Hypothalamus (tissue), 51 donors: Measurements from ENCODE around the gene TEX28.
"Not testable (repeated sequence)": the region's sequence is repeated elsewhere in the genome, so short reads cannot be mapped to it uniquely, and the experiment has no call there.

ENCODE experiments used
- DNase-seq, 51 donors: peaks; one replicate each; lab custom pipeline; 2025; lab: John Stamatoyannopoulos, UW

TEX28 gene

DNA sequence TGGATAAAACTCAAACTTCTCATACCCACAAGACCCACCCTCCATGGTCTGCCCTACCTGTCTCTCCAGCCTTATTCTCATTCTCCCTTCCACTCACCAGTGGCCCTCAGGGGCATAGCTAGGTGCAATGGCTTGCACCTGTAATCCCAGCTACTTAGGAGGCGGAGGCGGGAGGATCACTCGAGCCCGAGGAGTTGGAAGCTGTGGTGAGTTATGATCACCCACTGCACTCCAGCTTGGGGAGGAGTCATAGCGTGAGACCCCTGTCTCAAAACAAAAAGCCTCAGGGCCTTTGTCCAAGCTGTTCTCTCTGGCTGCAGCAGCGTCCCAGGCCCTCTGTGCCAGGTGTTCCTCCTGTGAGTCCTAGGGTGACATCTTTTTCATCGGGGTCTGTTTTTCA, 17.2 kb upstream of the TEX28 start:
- DNase-seq, result no peak

DNA sequence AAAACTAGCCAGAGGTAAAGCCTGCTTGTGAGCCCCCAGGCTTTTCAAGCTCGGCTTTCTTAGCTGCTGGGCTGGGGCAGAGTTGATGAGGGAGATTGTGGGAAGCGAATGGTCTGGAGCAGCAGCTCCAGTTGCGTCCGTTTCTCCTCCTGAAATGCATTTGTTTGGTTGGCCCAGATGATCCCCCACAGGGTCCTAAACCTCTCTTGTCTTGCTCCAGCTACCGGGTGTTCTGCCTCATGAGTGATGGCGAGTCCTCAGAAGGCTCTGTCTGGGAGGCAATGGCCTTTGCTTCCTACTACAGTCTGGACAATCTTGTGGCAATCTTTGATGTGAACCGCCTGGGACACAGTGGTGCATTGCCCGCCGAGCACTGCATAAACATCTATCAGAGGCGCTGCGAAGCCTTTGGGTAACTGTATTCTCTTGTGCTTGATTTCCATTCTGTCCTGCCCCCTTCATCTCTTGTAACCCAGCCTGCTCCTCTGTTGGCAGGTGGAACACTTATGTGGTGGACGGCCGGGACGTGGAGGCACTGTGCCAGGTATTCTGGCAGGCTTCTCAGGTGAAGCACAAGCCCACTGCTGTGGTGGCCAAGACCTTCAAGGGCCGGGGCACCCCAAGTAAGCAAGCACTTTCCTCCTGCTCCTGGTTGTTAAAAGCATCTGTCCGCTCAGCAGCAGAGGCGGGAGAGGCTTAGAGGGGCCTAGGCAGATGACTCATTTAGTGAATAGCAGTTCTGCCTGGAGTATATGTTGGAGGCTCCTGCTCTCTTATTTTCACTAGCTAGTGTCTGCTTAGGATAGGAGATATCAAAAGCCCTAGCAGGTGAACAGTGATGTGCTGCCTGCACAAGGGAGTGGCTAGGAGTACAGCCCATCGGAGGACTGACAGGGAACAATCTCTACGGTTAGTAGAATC, 16.0 kb upstream of the TEX28 start:
- DNase-seq, result no peak

- no peak for DNase-seq
These were observed 14.3 kb upstream of the TEX28 start for GRCh38 chrX:154309041-154309775.

DNA sequence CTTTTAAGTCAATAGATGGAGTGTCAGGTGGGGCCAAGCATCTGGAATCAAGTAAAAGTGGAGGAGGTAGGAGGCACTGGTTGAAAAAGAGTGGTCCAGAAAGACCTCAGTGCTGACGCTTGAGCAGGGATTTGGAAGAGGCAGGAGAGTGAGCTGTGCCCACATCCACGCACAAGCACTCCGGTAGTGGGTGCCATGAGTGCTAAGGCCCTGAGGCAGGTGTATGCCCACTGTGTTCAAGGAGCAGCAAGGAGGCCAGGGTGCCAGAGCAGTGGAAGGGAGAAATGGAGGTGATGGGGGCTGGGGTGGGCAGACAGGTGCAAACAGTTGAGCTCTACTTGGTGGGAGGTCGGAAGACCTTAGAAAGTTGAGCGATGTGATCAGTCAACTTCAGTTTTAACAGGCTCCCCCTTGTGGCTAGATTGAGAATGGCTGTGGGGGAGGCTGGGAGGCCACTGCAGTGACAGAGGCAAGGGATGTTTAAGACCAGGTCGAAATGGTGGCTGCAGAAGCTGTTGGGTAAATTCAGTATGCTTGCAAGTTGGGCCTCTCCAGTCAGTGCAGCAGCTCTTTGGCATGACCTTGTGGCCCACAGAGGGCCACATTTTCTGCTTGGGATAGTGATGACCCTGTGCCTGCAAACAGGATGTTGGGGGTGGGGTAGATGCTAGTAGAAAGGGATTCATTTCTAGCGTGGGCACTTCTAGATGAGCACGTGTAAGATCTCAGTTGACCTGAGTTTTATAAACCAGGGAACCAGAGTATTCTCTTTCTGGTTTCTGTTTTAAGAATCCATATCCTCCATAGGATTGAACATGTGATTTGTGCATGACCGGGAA, 13.4 kb upstream of the TEX28 start:
- peak in 25 of 51 donors; percentile 0 to 54 (median 18) for DNase-seq

DNA sequence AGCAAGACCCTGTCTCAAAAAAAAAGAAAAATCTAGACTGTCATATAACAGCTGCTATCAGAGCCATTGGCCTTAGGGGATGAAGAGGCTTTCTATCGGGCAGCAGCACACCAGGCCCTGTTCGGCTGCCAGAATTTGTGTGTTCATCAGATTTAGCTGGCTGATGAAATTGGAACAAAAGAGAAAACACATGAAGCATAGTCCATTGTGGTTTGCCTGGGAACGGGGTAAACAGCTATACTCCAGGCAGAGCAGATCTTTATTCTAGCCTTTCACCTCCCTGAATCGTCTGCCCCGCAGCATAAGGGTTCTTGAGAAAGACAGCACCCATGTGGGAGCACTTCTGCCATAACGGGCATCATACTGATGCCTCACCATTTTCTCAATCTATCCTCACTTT, 12.3 kb upstream of the TEX28 start:
- peak in 1 of 51 donors; percentile 2 for DNase-seq

DNA sequence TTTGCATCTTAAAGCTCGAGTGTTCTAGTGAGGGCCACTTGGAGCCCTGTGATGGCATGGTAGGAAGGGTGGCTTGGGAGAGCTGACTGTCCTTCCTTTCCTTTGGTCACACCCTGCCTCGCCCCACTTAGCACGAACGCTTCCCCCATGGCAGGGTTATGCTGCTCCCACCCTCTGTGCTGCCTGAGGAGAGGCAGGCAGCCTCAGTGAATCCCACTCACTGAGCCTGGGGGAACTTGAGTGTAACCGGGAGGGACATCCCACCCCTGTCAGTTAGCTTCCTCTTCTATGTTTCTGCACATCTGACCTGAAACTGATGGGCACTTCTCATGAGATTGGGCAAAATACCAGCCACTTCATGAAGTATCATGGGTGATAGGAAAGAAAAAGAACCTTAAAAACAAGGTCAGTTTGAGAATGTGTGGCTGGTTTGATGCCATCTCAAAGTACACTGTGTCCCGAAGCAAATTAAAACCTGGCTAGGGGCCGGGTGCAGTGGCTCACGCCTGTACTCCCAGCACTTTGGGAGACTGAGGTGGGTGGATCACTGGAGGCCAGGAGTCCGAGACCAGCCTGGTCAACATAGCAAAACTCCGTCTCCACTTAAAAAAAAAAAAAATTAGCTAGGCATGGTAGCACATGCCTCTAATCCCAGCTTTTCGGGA, 10.7 kb upstream of the TEX28 start:
- DNase-seq, result no peak

DNA sequence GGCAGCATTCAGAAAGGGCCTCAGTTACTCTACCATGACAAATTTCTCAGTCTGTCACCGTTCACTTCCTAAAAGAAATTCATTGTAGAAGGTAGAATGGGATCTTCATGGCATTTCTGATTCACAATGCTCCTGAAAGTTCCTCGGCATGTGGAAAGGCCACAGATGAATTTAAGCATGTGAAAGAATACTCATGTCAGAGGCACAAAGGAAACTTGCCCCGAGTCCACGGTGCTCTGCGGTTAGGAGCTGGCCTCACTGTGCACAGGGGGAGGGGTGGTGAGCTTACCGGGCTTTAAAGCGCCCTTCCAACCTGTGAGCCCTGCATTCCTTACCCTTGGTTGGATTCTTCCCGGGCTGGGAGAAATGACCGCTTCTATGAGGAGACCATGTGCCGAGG, 9.9 kb upstream of the TEX28 start:
- DNase-seq, result no peak

DNA sequence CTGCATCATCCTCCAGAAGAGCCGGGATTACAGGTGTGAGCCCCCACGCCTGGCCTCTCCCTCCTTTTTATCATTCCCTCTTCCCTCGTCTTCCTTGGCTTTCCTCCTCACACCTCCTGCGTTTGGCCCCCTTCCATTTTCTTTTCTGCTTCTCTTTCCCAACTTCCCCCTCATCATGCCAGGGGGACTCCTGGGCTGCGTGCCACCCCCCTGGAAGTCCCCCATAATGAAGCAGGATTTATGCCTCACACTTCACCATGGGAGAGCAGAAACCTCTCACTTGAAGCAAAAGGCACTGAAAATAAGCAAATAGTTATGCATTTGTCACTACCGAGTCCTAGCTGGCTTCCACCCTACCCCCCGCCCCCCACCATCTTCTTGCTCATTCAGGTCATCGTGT, 8.6 kb upstream of the TEX28 start:
- DNase-seq, result no peak

DNA sequence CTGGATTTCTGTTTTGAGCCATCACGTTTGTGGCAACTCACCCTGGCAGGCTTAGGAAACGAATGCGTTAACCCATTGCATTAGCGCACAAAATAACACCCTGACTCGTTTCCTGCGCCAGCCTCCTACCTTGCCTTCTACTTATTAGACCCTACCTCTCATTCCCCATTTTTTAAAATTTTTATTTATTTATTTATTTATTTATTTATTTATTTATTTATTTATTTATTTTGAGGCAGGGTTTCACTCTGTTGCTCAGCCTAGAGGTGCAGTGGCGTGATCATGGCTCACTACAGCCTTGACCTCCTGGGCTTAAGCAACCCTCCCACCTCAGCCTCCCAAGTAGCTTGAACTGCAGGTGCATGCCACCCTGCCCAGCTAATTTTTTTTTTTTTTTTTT, 8.1 kb upstream of the TEX28 start:
- not testable (repeated sequence) for DNase-seq

- DNase-seq, result no peak
These were observed 5.9 kb upstream of the TEX28 start for GRCh38 chrX:154300816-154301215.

DNA sequence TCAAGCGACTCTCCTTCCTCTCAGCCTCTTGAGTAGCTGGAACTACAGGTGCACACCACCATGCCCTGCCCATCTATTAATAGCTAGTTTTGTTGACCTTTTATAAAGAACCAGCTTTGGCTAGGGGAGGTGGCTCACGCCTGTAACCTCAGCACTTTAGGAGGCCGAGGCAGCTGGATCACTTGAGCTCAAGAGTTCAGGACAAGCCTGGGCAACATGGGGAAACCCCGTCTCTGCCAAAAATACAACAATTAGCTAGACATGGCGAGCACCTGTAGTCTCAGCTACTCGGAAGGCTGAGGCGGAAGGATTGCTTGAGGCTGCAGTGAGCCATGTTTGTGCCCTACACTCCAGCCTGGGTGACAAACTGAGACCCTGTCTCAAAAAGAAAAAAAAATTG, 3.4 kb upstream of the TEX28 start:
- no peak for DNase-seq

GRCh38 chrX:154296731-154297130, 1.8 kb upstream of the TEX28 start:
- DNase-seq, result no peak

- no peak for DNase-seq
These were observed 863 bp upstream of the TEX28 start, which contains the start of gene TKTL1 for GRCh38 chrX:154295664-154296310. TKTL1 (plus strand) TSS chrX:154295795; CDS start chrX:154295860, 65 bp downstream.

DNA sequence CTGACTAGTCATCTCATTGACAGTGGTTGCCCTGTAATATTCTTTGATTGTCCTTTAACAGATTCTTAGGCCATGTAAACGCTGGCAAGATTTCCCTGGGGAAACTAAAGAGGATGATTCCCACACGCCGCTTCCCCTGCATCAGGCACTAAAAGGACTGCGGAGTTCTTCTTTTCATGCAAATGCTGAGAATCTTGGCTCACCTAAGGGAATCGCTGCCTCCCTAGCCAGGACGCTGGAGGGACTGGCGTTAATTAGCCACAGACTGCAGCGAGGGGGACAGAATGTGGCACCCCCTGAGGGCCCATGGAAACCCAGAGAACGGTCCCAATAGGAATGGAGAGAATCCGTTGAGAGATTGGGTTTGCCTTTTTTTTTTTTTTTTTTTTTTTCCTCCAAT, 8.5 kb downstream of the TEX28 start:
- not testable (repeated sequence) for DNase-seq

DNA sequence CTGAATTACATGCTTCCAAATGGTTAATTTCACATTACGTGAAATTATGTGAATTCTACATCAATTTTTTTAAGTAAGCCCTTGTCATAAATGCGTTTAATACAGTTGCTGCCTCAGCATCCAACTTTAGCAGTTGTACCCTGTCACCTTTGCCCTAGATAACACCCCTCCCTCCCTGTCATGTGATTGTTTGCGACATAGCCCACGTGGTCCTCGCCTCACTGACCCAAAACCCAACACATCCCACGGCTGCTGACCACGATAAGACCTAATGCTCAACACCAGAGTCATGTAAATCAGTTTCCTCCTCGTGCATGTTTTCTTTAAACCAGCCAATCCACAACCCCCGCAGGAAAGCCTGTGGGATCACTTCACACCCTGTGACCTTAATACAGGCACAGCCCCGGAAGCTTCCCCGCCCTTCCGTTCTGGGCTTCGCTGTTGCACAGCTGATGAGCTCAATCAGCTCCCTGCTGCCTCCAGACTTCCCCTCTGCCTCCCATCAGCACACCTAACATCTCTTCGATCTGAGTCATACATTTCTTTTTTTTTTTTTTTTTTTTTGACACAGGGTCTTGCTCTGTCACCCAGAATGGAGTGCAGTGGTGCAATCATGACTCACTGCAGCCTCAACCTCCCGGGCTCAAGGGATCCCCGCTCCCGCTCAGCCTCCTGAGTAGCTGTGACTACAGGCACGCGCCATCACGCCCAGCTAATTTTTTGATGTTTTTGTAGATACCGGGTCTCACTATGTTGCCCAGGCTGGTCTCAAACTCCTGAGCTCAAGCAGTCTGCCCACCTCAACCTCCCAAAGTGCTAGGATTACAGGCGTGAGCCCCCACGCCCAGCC, 10.2 kb downstream of the TEX28 start:
- DNase-seq, result not testable (repeated sequence)

GRCh38 chrX:154269245-154269644, 25.7 kb downstream of the TEX28 start:
- DNase-seq, result not testable (repeated sequence)

DNA sequence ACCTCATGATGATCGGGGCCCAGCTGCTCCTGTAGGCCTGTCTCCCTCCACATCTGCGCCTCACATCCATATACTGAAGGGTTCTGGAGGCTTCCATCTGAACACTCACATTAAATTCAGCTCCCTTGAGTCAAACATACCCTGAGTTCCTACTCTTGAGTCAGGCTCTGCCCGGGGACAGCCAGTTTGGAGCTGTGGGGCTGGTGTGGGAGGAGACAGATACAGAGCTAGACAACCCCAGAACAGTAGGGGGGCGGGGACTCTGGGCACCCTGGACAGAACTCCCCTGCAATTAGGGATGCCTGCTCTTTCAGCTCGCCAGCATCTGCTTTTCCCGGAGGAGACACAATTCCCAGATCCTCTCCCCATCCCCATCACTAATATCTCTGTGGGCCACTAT, 31.9 kb downstream of the TEX28 start:
- not testable (repeated sequence) for DNase-seq

GRCh38 chrX:154258711-154259110, 36.2 kb downstream of the TEX28 start:
- DNase-seq, result not testable (repeated sequence)

DNA sequence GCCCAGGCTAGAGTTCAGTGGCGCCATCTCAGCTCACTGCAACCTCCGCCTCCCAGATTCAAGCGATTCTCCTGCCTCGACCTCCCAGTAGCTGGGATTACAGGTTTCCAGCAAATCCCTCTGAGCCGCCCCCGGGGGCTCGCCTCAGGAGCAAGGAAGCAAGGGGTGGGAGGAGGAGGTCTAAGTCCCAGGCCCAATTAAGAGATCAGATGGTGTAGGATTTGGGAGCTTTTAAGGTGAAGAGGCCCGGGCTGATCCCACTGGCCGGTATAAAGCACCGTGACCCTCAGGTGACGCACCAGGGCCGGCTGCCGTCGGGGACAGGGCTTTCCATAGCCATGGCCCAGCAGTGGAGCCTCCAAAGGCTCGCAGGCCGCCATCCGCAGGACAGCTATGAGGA, 37.6 kb downstream of the TEX28 start, which contains the start of gene OPN1MW3:
OPN1MW3 (plus strand) TSS at position 301 of the 400 bp plus-strand sequence; CDS start at position 339, 38 bp downstream.
- not testable (repeated sequence) for DNase-seq
